Calu3 (cell line): Measurements from ENCODE around the gene DLGAP5. TPM values are rescaled to one million over a fixed set of nuclear protein-coding genes. Genes with fewer than 3 reads are reported as not detected.

Experiments used
- BruUV-seq: library from RNA; stranded (reverse); fragments of 400-500 nt; replicated peaks from 2 replicates; lab custom pipeline; 2021; lab: Mats Ljungman, UMichigan
- CTCF ChIA-PET: fragments of 300-600 bp; sonication (Branson Sonifier 250); formaldehyde crosslinking; loops from one replicate; lab custom pipeline; 2022; ENCODE audit warnings: antibody characterized with exemption; lab: Charles Lee
- DNase-seq: peaks from one replicate; pipeline ENCODE4 v3.0.0; 2022
- H3K27ac Mint-ChIP-seq: one replicate; pipeline ENCODE4 v1.8.0; 2022; ENCODE audit warnings: mixed read lengths; ENCODE audit not compliant: unreplicated experiment
- H3K27me3 Mint-ChIP-seq: one replicate; pipeline ENCODE4 v1.8.0; 2022; ENCODE audit warnings: mixed read lengths; ENCODE audit not compliant: unreplicated experiment
- H3K36me3 Mint-ChIP-seq: one replicate; pipeline ENCODE4 v1.8.0; 2022; ENCODE audit warnings: mild to moderate bottlenecking, moderate library complexity, mixed read lengths; ENCODE audit not compliant: insufficient read depth, unreplicated experiment
- H3K4me1 Mint-ChIP-seq: one replicate; pipeline ENCODE4 v1.8.0; 2022; ENCODE audit warnings: mild to moderate bottlenecking, low read depth, mixed read lengths; ENCODE audit not compliant: unreplicated experiment
- H3K4me3 Mint-ChIP-seq: one replicate; pipeline ENCODE4 v1.8.0; 2022; ENCODE audit warnings: mild to moderate bottlenecking, low read depth, moderate library complexity, mixed read lengths; ENCODE audit not compliant: unreplicated experiment
- H3K9me3 Mint-ChIP-seq: one replicate; pipeline ENCODE4 v1.8.0; 2022; ENCODE audit warnings: low read depth, mixed read lengths; ENCODE audit not compliant: unreplicated experiment
- intact Hi-C: fragments of 100-400 bp; cut with micrococcal nuclease; formaldehyde crosslinking; loops from one replicate; pipeline ENCODE4 v1.10.0; 2022; ENCODE audit not compliant: unreplicated experiment
- total RNA-seq: library from RNA; stranded (reverse); gene quantifications from 2 replicates; pipeline ENCODE4 v1.2.3, GENCODE V29; 2022
- TF ChIP-seq, protein P1 (sequence below): fragments of 200-600 bp; IDR thresholded peaks from one replicate; pipeline ENCODE4 v1.8.0; 2022; ENCODE audit warnings: antibody characterized with exemption; ENCODE audit not compliant: unreplicated experiment

DLGAP5 gene
- total RNA-seq, 1 experiment from 2014 or later: 54.3 TPM

DNA sequence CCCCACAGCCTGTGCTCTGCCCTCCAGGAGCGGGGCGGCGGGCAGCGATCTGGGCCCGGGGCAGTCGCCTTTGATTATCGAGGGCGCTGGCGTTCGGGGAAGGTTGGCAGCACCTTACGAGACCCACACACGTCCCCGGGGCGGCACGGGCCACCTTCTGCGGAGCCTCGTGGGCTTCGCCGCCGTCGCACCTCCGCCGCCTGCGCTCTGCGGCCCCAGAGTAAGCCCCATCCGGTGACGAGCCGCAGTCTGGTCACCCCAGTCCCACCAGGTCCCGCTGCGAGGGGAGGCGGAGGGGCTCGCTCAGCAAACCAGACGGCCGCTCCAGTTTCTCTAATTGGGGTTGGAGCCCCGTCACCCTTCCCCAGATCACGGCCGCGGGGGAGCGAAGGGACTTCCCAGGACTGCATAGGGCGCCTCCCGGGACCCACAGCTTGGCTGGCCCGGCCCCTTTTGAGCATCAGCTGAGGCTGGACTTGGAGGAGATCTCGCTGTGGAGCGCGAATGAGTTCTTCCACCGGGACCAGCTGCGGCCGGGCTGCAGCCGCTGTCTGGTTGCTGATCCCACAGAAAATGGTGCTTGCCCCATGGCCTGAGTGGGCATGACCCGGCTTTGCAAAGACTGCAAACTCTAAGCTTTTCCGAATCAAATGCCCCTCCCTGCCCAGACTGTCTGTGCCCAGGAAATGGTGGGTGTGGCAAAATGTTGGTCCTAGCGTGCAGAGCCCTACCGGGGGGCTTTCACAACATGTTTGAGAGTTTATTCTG, 61.8 kb downstream of the DLGAP5 start:
- H3K9me3 Mint-ChIP-seq: no peaks in the 10 kb centered on the region
- peaks cover 37% of the 10 kb centered on the region for H3K4me1 Mint-ChIP-seq
- intact Hi-C loops: no loop called here
- peak; percentile 58 for DNase-seq
- TF ChIP-seq, protein P1, sequence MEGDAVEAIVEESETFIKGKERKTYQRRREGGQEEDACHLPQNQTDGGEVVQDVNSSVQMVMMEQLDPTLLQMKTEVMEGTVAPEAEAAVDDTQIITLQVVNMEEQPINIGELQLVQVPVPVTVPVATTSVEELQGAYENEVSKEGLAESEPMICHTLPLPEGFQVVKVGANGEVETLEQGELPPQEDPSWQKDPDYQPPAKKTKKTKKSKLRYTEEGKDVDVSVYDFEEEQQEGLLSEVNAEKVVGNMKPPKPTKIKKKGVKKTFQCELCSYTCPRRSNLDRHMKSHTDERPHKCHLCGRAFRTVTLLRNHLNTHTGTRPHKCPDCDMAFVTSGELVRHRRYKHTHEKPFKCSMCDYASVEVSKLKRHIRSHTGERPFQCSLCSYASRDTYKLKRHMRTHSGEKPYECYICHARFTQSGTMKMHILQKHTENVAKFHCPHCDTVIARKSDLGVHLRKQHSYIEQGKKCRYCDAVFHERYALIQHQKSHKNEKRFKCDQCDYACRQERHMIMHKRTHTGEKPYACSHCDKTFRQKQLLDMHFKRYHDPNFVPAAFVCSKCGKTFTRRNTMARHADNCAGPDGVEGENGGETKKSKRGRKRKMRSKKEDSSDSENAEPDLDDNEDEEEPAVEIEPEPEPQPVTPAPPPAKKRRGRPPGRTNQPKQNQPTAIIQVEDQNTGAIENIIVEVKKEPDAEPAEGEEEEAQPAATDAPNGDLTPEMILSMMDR: no peak
- H3K27me3 Mint-ChIP-seq: no peaks in the 10 kb centered on the region
- H3K4me3 Mint-ChIP-seq: peak overlapping the region; percentile 80
- peaks cover 74% of the 10 kb centered on the region for H3K36me3 Mint-ChIP-seq
- BruUV-seq: no TSS peak
- H3K27ac Mint-ChIP-seq: peak overlapping the region; percentile 83
- CTCF ChIA-PET: interaction anchor here (0.6 to 4.0 kb wide), 7 partner anchors 26 to 59 kb away, joined by 3 to 22 read pairs (median 4); no protein-coding TSS in a partner anchor

DNA sequence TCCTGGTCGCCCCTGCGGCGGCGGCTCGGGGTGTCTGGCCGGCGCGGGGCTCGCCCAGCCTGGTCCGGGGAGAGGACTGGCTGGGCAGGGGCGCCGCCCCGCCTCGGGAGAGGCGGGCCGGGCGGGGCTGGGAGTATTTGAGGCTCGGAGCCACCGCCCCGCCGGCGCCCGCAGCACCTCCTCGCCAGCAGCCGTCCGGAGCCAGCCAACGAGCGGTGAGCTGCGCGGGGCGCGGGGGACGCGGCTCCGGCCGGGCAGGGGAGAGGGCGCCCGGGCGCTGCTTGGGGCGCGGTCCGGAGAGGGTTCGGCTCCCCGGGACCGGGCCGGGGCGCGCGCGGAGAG, 62.3 kb downstream of the DLGAP5 start, which contains the start of gene LGALS3:
TSS of gene LGALS3 (plus strand) at position 167 of the 342 bp plus-strand sequence. CDS start 8,122 bp downstream, outside the sequence.
- H3K9me3 Mint-ChIP-seq: no peaks in the 10 kb centered on the region
- TF ChIP-seq, protein P1: no peak
- no peaks in the 10 kb centered on the region for H3K27me3 Mint-ChIP-seq
- no TSS peak for BruUV-seq
- CTCF ChIA-PET: interaction anchor here (1.0 to 4.0 kb wide), 5 partner anchors 26 to 52 kb away, joined by 3 to 22 read pairs (median 4); no protein-coding TSS in a partner anchor
- H3K36me3 Mint-ChIP-seq: peaks cover 68% of the 10 kb centered on the region
- peaks cover 42% of the 10 kb centered on the region for H3K4me1 Mint-ChIP-seq
- H3K4me3 Mint-ChIP-seq: peak within 1 kb of the TSS; percentile 80
- intact Hi-C loops: no loop called here
- H3K27ac Mint-ChIP-seq: peak within 1 kb of the TSS; percentile 93
- peak; percentile 83 for DNase-seq

DNA sequence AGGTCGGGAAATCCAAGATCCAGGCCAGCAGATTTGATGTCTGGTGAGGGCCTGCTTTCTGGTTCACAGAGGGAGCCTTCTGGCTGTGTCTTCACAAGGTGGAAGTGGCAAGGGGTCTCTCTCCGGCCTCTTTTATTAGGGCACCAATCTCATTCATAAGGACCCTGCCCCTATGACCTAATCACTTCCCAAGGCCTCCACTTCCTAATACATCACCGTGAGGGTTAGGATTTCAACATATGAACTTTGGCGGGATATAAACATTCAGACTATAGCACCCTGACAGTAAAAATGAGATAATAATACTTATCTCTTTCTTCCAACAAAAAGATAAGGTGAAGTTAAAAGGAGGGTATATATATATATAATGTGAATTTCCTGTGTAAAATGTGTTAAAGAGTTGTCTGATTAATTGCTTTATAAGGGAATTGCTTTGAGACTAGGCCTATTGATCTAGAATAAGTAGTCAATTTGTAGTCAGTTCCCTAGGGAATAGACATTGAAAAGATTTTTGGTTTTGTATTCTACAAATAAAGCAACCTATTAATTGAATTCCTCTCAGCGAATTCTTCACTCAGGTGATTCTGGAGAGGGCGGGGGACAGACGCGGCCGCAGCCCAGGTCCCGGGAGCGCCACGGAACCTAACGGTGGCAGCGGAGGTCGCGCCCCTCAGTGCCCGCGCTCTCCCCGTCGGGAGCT, 62.8 kb downstream of the DLGAP5 start:
- TF ChIP-seq, protein P1: no peak
- Mint-ChIP-seq H3K36me3 (peaks cover 63% of the 10 kb centered on the region), H3K9me3 (no peaks in the 10 kb centered on the region), H3K4me3 (peak overlapping the region; percentile 80), H3K4me1 (peaks cover 47% of the 10 kb centered on the region), H3K27ac (peak overlapping the region; percentile 93), H3K27me3 (no peaks in the 10 kb centered on the region)
- intact Hi-C loops: no loop called here
- DNase-seq: no peak
- TSS peak; percentile 66 for BruUV-seq
- CTCF ChIA-PET: interaction anchor here (1.4 to 4.0 kb wide), 3 partner anchors 25 to 51 kb away, joined by 3 to 22 read pairs (median 6); no protein-coding TSS in a partner anchor

DNA sequence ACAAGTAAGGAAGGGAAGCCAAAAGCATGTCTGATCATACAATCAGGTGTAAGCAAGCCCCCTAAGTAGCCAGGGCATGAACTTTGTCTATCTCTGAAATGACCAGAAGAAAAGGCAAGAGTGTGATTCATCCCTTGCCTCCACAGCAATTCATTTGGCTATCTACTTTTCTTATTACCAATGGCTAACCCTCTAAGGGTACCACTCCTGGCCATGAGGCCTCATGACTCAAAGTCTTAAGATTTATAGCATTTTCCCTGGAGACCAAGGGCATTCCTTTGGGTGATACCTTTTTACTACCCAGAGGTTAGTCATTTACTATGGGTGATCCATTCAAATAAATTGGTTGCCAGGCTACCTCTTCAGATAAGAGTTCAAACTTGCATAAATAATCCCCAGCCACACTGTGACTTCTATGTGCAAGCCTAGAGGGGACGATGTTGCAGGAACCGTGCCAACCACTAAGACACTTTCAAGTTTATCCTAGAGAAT, 63.9 kb downstream of the DLGAP5 start:
- Mint-ChIP-seq H3K9me3 (no peaks in the 10 kb centered on the region), H3K36me3 (peaks cover 62% of the 10 kb centered on the region), H3K4me1 (peaks cover 58% of the 10 kb centered on the region), H3K27me3 (no peaks in the 10 kb centered on the region), H3K27ac (peak overlapping the region; percentile 93), H3K4me3 (peak overlapping the region; percentile 51)
- intact Hi-C loops: loop anchor here (1.0 kb wide), 1 partner anchor 24 kb away; no protein-coding TSS in a partner anchor
- DNase-seq: peak; percentile 63
- CTCF ChIA-PET: interaction anchor here (1.3 to 4.0 kb wide), 3 partner anchors 20 to 29 kb away, joined by 4 to 22 read pairs (median 6); no protein-coding TSS in a partner anchor
- no TSS peak for BruUV-seq
- TF ChIP-seq, protein P1: no peak
